Pulmonary artery endothelial cell (primary cell): ENCODE results near the gene NUCKS1. TPM values are rescaled to one million over a fixed set of nuclear protein-coding genes. Genes with fewer than 3 reads are reported as not detected.
"Not testable (repeated sequence)": the region's sequence is repeated elsewhere in the genome, so short reads cannot be mapped to it uniquely, and the experiment has no call there.

Experiments used
- DNase-seq: peaks from one replicate; pipeline ENCODE4 v3.0.0-alpha.2; 2011; ENCODE audit warnings: low read depth, low spot score
- total RNA-seq: library from RNA; depleted of rRNA; stranded (reverse); fragments of >200 nt; gene quantifications from 2 replicates; pipeline ENCODE4 v1.2.3, GENCODE V29; 2014

The NUCKS1 gene
- total RNA-seq, 1 donor from 2014 or later = 162 TPM

GRCh38 chr1:205733438-205734175 is 16.4 kb downstream of the NUCKS1 start:
- no peak for DNase-seq

DNA sequence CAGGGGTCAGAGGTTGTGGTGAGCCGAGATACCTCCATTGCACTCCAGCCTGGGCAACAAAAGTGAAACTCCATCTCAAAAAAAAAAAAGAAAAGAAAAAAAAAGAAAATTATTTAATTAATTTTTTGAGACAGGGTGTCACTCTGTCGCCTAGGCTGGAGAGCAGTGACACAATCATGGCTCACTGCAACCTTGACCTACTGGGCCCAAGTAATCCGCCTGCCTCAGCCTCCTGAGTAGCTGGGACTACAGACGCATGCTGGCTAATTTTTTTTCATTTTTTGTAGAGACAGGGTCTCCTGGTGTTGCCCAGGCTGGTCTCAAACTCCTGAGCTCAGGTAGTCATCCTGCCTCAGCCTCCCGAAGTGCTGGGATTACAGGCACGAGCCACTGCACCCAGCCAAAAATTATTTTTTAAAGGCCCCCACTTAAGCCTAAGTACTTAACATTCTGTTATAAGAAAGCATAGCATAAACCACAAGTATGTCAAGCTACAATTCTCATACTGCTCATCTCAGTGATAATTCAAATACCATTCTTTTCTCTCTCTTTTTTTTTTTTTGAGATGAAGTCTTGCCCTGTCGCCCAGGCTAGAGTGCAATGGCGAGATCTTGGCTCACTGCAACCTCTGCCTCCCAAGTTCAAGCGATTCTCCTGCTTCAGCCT is 19.9 kb downstream of the NUCKS1 start:
- DNase-seq = no peak

DNA sequence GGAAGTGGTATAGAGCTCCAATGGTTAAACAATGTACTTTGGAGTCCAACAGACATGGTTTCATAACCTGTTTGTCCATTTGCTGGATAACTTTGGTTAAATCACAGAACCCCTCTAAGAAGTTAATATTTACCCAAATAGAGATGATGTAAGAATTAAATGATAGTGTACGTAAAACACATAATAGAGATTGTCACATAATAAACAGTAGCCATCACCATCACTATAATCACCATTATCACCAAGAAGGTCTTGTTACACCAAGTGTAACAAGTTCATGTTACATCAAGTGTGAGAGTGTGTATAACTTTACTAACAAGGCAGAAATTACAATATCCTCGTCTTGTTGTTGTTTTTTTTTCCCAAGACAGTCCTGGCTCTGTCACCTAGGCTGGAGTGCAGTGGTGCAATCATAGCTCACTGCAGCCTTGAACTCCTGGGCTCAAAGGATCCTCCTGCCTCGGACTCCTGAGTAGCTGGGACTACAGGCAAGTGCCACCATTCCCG is 23.3 kb downstream of the NUCKS1 start:
- no peak for DNase-seq

DNA sequence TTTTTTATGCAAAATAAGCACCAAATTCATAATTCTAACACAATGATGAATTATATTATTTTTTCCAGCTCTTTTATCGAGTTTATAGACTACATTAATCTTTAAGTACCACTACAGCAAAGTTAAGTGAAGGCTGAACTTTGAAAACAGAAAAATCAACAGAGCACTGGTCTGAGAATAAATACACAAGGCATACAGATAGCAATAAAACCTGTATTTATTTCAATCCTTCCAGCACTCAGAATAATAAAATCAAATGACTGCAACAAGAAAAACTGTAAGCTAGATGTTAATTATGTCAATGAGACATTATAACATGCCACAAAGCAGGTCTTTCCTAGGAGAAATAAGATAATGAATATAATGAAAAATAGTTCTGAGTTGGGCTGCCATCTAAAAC is 24.5 kb downstream of the NUCKS1 start:
- no peak for DNase-seq

GRCh38 chr1:205720740-205721139 is 29.2 kb downstream of the NUCKS1 start:
- DNase-seq = not testable (repeated sequence)

GRCh38 chr1:205719762-205720161 is 30.2 kb downstream of the NUCKS1 start:
- no peak for DNase-seq

- DNase-seq = no peak
These were observed 31.0 kb downstream of the NUCKS1 start for GRCh38 chr1:205719015-205719414.

DNA sequence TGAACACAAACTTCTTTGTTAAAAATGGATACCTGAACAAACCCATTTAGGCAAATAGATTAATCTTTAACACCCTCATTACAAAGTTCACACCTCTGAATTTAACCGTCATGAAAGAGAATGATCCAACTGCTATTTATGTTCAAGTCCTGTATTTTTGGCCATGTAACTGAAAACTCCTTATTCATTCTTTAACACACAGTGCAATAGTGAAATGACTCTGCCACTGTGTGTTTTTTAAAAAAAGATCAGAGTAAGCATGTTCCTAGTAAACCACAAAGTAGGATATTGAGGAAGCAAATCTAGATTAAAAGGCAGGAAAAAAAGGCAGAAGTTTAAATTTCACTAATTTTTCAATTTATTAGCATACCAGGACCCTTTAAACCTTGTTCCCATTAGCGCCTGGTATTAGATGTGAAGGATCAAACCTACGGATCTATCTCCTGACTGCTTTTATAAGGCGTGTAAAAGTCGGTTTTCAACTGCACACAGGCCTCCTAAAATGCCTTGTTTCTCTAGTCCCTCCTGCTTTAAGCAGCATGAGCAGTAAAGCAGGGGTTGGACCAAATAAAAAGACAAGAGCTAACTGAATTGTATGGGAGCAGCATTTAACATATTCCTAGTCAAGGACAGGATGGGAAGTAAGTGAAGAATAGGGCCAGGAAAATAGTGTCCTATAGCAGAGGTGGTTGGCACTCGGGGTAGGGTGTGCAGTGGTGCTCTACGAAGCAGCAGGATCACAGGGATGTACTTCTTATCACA is 33.4 kb downstream of the NUCKS1 start:
- DNase-seq = no peak

DNA sequence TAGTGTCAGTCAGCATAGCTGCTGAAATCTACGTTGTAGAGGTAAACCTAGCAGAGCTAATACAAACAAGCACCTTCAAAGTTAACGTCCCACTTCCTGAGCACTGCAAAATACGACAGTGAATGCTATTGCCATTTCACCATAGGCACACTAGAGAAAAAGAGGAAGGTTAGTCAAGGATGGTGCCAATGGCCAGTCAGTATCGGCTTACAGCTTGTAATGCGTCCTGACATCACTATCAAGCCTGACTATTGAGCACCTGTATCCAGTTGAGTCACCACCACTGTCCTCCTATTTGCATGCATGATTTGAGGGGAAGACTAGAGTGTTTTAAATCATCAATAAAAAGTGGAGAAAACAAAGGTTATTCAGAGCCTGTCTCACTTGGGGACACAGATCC is 34.4 kb downstream of the NUCKS1 start:
- DNase-seq = no peak

GRCh38 chr1:205714906-205715246 is 35.1 kb downstream of the NUCKS1 start:
- no peak for DNase-seq

- no peak for DNase-seq
These were observed 35.6 kb downstream of the NUCKS1 start for GRCh38 chr1:205714190-205714905.

DNA sequence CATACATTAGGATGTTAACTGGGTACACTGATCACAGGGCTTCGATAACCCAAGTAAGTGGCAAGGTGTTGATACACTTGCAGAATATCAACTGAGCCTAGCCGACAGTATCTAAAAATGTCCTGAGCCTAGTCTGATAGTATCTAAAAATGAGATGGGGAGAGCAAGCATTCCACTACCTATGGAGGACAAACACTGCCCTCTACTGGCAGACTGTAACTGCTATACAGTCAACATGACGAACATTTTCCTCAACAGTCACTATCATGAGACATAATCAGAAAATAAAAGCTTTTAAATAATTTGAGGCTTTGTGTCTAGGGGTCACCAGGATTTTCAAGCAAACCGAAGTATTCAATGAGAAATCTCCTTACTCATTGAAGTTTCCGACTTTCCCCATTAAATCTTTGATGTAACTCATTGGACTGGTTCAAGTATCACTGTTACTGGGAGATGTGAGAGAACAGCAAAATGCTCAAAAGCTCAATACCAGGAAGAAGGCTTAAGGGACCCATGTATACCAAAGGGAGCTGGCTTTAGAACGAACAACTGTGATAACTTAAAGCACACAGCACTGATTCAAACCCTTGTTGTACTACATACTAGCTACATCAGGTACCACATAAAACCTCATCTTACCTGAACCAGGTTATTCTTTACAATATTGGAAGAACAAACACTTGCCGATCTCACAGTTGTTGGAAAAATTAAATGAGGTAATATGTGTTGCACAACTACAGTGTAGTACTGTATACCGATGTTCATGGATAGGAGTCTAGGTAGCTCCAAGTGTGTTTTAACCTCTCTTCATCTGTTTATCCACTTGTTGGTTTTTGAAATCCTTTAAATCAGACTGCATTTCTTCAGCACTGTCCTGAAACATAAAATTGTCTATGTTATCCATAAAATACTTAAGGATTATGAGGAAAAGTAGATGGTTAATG is 38.6 kb downstream of the NUCKS1 start:
- peak; percentile 63 for DNase-seq

GRCh38 chr1:205710201-205711062 is 39.5 kb downstream of the NUCKS1 start:
- DNase-seq = no peak

DNA sequence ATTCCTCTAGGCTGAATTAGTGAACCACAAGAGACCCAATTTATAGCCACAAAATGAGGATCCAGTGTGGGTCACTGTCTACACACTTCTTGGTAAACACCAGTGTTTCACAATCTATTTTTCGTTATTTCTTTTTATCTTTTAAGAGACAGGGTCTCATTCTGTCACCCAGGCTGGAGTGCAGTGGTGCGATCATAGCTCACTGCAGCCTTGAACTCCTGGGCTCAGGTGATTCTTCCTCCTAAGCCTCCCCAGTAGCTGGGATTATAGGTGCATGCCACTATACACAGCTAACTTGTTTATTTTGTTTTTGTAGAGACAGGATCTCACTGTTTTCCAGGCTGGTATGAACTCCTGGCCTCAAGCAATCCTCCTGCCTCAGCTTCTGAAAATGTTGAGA is 40.3 kb downstream of the NUCKS1 start:
- no peak for DNase-seq

DNA sequence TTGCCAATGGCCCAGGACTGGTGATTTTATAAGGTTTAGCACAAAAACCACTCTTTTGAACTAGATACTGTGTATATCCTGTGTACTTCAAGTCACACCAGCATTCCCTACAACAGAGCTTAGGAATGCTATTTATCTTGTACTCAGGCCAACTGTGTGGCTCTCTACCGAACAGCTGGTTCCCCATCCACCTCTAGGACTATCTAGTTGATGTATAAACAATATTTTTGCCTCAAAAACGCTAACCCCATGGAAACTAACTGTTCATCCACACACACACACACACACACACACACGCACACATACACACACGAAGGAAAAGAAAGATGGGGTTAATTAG is 41.0 kb downstream of the NUCKS1 start:
- DNase-seq = peak; percentile 27

GRCh38 chr1:205706601-205707502 is 43.1 kb downstream of the NUCKS1 start:
- DNase-seq = no peak

GRCh38 chr1:205704903-205705302 is 45.1 kb downstream of the NUCKS1 start:
- no peak for DNase-seq

DNA sequence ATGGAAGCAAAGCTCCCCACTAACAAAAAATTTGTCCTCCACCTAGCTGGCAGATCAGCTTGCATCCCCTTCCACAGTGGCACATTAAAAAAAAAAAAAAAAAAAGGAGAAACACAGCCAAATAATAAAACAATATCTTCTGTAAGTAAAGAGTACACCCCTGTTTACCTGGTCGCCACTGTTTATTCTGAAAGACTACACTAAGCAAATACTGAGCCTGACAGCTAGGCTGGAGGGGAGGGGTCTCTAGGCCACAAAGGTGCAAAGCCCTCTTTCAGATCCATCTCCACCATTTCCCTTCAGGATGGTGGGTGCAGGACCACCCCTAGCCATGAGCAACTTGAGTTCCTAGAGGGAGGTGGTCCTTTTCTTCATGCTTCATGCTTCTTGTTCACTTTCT is 46.9 kb downstream of the NUCKS1 start:
- DNase-seq = no peak

- no peak for DNase-seq
These were observed 48.1 kb downstream of the NUCKS1 start for GRCh38 chr1:205701891-205702290.
